Measurements from ENCODE around the gene NLRC4.

The NLRC4 gene

GRCh38 chr2:32250290-32250689 is 14.4 kb downstream of the NLRC4 start:
- no peak for TF ChIP-seq CTCF (IDR thresholded peaks at IDR 0.05)

GRCh38 chr2:32249731-32250236 is 14.9 kb downstream of the NLRC4 start:
- TF ChIP-seq CTCF (IDR thresholded peaks at IDR 0.05), result no peak

GRCh38 chr2:32248299-32248698 is 16.4 kb downstream of the NLRC4 start:
- TF ChIP-seq CTCF (IDR thresholded peaks at IDR 0.05), result no peak

GRCh38 chr2:32246911-32247310 is 17.8 kb downstream of the NLRC4 start:
- TF ChIP-seq CTCF (IDR thresholded peaks at IDR 0.05), result no peak

- TF ChIP-seq CTCF (IDR thresholded peaks at IDR 0.05), result no peak
These were observed 22.4 kb downstream of the NLRC4 start for GRCh38 chr2:32242331-32242730.

GRCh38 chr2:32237996-32238395 is 26.7 kb downstream of the NLRC4 start:
- no peak for TF ChIP-seq CTCF (IDR thresholded peaks at IDR 0.05)

- TF ChIP-seq CTCF (IDR thresholded peaks at IDR 0.05), result no peak
These were observed 27.2 kb downstream of the NLRC4 start for GRCh38 chr2:32237488-32237887.

- TF ChIP-seq CTCF (IDR thresholded peaks at IDR 0.05), result no peak
These were observed 29.4 kb downstream of the NLRC4 start for GRCh38 chr2:32235315-32235714.

Measured in LNCAP (cell line).